GM04504 (cell line): ENCODE data around the gene IDNK.

Source experiments
- DNase-seq: peaks from one replicate; pipeline ENCODE4 v3.0.0-alpha.2; 2012; ENCODE audit warnings: low read depth

IDNK gene

GRCh38 chr9:83691492-83691891 lies 68.5 kb downstream of the IDNK start:
- no peak for DNase-seq
